IgD-negative memory B cell (primary cell): ENCODE measurements around the gene MAD1L1. TPM values are rescaled to one million over a fixed set of nuclear protein-coding genes. Genes with fewer than 3 reads are reported as not detected.

Experiments
- H3K27ac Mint-ChIP-seq, 3 donors: one replicate each; pipeline ENCODE4 v1.8.0; 2020 to 2022; ENCODE audit warnings: mild to moderate bottlenecking in 3 of 3, mixed read lengths in 3 of 3, moderate library complexity in 1 of 3
- H3K27me3 Mint-ChIP-seq: one replicate; pipeline ENCODE4 v1.8.0; 2021; ENCODE audit warnings: mixed read lengths
- H3K36me3 Mint-ChIP-seq: one replicate; pipeline ENCODE4 v1.8.0; 2020; ENCODE audit warnings: mild to moderate bottlenecking, mixed read lengths
- H3K4me1 Mint-ChIP-seq, 3 donors: one replicate each; pipeline ENCODE4 v1.8.0; 2020 to 2022; ENCODE audit warnings: mixed read lengths in 3 of 3, mild to moderate bottlenecking in 1 of 3
- H3K4me3 Mint-ChIP-seq, 4 donors: one replicate each; pipeline ENCODE4 v1.8.0; 2020 to 2022; ENCODE audit warnings: mild to moderate bottlenecking in 4 of 4, mixed read lengths in 4 of 4, moderate library complexity in 3 of 4
- H3K9me3 Mint-ChIP-seq, 3 donors: one replicate each; pipeline ENCODE4 v1.8.0; 2020 to 2021; ENCODE audit warnings: mixed read lengths in 3 of 3, mild to moderate bottlenecking in 1 of 3
- polyA plus RNA-seq: library from polyadenylated mRNA; unstranded; fragments of 300-500 nt; fragmentation: Illumina TruSeq; gene quantifications from one replicate; pipeline ENCODE4 v1.2.3, GENCODE V29; 2021

MAD1L1 gene
- polyA plus RNA-seq, 1 donor from 2014 or later, result 133 TPM

DNA sequence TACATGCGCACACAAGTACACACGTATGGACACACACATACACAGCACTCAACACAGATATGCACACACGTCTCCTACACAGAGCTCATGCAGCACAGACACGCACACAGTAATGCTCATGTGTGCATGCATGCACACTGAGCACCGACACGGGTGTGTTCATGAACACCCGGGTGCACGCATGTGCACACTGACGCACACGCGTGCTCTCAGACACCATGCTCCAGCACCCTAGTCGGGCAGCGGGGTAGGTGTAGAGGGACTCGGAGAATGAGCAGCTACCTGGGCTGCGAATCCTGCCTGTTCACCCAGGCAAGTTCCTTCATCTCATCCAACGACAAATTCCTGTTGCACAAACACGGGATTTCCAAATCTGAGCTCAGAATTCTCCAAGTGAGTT is 184.7 kb downstream of the MAD1L1 start:
- H3K27ac Mint-ChIP-seq, result peak overlapping the region in 1 of 3 donors; percentile 62
- H3K4me3 Mint-ChIP-seq, result peak overlapping the region in 1 of 4 donors; percentile 14
- H3K9me3 Mint-ChIP-seq, result no peaks in the 10 kb centered on the region
- H3K36me3 Mint-ChIP-seq, result peaks cover 5% of the 10 kb centered on the region
- H3K4me1 Mint-ChIP-seq, result peaks cover 0 to 10% (median 0%) of the 10 kb centered on the region in 3 donors
- no peaks in the 10 kb centered on the region for H3K27me3 Mint-ChIP-seq

DNA sequence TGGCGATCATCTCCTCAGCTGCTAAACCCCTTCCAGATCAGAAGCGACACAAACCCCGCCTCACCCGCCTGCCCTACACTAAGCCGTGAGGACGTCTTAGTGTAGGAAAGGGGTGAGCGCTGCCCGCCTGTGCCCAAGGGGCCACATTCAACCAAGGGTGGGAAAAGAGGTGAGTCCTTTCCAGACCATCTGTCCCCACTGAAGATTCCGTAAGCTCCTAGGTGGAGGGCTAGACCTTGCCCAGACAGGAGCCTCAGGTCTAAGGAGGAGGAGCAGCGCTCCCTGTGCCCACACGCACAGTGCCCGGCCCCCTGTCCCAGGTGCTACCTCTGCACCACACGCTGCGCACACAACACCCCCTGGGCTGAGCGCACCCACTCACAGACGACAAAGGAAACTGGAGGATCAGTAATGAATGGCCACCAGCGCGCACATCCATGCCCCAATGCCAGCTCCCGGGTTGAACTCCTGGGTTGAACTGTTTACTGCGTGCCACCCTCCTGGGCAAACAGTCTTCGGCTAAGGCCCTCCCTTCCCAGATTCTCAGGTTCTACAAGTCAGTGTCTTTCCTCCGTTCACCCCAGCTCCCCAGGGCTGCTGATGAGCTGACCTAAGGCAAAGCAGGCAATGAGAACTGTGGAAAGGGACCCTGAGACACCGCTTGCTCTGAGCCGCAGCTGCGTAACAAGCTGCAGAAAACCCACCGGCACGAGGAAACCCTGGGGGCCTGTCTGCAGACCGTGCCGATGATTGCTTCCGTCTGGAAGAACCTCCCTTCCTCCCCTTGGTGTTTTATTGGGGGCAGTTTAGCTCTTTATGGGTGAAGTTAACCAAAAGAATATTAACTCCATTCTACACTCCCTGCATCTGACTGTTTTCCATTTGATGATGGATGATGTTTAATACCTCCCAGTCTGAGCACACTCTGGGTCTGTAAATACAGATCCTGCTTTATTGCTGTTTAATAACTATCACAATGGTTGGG is 185.9 kb downstream of the MAD1L1 start:
- H3K9me3 Mint-ChIP-seq, result no peaks in the 10 kb centered on the region
- H3K27me3 Mint-ChIP-seq, result no peaks in the 10 kb centered on the region
- H3K36me3 Mint-ChIP-seq, result peaks cover 6% of the 10 kb centered on the region
- H3K27ac Mint-ChIP-seq, result no peak overlapping the region
- no peak overlapping the region for H3K4me3 Mint-ChIP-seq
- peaks cover 0 to 10% (median 0%) of the 10 kb centered on the region in 3 donors for H3K4me1 Mint-ChIP-seq

DNA sequence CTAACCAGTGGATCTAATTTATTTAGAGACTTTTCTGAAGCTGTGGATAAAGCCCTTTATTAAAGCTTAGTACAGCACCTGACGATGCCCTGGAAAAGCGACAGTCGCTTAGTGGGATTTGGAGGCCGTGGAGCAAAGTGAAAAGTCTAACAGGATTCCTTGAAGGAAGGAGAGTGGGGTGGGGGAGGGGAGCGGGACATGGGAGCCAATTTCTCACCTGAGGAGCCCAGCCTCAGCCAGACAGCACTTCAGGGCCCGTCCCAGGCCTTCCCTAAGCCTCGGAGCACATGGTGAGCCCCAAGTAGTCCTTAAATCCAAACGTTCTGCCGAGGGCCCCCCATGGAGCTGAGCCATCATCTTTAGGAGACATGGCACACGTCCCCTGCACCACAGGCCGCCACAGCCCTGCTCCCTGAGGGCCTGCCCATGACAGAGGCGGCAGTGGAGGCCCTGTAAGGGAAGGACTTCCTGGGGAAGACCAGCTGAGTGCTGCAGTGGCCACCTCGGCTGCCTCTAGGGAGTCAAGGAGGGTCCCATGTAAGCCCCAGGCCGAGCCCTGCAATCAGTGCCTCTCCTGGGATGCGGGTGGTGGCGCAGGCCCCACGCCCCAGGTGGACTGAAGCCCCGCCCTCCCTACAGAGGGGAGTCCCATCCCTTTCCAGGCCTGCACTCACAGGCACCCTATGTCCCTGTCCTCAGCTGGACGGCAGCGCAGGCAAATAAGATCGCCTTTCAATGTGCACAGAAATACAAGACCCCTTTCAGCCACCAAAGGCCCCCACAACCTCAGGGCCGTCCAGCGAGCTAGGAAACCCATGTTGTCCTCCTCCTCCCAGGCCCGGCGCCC is 187.0 kb downstream of the MAD1L1 start:
- Mint-ChIP-seq H3K9me3 (no peaks in the 10 kb centered on the region), H3K4me1 (peaks cover 4 to 12% (median 5%) of the 10 kb centered on the region in 3 donors), H3K27me3 (no peaks in the 10 kb centered on the region), H3K27ac (no peak overlapping the region), H3K4me3 (no peak overlapping the region), H3K36me3 (peaks cover 10% of the 10 kb centered on the region)

DNA sequence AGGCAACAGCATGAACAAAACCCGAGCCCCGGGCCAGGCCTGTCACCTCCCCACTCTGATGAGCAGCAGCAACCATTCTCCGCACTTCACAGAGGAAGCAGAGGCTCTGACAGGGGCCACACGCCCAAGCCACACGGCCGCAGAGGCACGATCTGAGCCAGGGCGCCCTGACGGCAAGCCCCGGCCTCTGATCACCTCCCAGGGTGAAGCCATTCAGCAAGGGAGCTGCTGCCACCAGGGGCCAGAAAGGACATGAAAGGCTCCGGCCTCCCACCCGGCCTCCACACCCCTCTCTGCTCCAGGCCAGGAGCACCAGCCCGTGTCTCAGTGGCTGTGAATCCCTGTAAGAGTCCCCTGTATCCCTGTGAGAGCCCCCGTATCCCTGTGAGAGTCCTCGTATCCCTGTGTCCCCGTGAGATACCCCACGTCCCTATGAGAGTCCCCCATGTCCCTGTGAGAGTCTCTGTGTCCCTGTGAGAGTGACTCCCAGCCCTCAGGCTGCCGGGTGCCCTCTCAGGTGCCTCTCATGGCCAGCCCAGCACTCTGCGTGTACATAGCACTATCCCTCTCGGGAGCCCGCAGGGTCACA is 187.8 kb downstream of the MAD1L1 start:
- Mint-ChIP-seq H3K4me1 (peaks cover 4 to 19% (median 7%) of the 10 kb centered on the region in 3 donors), H3K27me3 (no peaks in the 10 kb centered on the region), H3K9me3 (no peaks in the 10 kb centered on the region), H3K4me3 (no peak overlapping the region), H3K36me3 (peaks cover 10% of the 10 kb centered on the region), H3K27ac (no peak overlapping the region)

DNA sequence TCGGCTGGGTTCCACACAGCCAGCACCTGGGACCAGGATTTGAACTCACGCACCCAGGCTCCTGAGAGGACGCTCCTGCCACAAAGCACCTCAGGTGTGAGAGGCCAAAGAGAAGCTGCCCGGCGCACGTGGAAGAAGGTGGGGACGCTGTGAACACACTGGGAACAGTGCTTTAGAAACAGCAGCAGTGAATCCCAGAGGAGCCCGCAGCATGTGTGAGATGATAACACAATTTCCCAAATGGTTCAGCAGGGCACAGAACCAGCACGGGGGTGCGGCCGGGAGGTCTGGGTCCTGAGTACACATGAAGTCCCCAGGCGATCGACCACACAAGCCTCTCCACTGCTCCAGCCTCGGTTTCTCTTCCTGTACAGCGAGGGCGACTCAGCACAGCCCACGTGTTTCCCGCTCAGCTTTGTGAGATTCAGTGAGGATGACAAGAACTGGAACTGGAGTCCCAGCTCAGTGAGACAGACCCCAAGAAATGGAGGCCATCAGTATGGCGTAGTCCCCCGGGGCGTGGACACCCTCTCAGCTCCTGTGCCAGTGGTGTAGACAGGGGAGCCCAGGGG is 188.3 kb downstream of the MAD1L1 start:
- no peaks in the 10 kb centered on the region for H3K27me3 Mint-ChIP-seq
- H3K27ac Mint-ChIP-seq, result no peak overlapping the region
- H3K36me3 Mint-ChIP-seq, result peaks cover 10% of the 10 kb centered on the region
- H3K4me3 Mint-ChIP-seq, result no peak overlapping the region
- peaks cover 9 to 24% (median 11%) of the 10 kb centered on the region in 3 donors for H3K4me1 Mint-ChIP-seq
- H3K9me3 Mint-ChIP-seq, result no peaks in the 10 kb centered on the region

DNA sequence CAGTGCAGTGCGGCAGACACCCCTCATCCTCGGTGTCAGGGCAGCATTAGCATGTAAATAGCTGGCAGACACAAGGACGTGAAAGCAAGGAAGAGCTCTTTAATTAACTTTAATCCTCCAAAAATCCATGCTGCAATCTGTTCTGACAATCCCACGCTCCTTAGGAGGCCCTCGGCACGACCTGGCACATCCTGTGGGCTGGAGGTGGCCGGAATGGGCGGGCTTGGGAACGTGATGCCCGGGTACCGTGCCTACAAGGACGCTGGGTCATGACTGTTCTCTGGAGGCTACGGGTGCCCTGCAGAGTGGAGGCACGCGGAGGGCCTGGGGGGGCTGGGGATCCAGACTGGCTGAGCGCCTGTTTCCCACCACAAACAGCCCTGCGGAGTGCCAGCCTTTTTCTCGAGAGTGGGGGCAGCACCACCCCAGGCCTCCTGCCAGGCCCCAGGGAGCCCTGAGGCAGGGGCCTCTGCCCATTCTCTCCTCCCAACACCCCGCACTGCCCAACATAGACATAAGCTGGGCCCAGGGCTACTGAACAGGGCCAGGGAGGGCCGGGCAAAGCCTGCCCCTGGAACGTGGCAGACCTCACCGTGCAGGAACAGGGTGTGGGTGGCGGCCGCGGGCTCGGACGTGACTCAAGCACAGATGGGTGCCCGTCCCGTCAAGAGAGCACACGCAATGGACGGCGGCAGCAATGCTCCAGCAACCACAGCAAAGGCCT is 189.3 kb downstream of the MAD1L1 start:
- H3K27me3 Mint-ChIP-seq, result no peaks in the 10 kb centered on the region
- H3K4me1 Mint-ChIP-seq, result peaks cover 16 to 28% (median 20%) of the 10 kb centered on the region in 3 donors
- no peak overlapping the region for H3K4me3 Mint-ChIP-seq
- no peak overlapping the region for H3K27ac Mint-ChIP-seq
- H3K36me3 Mint-ChIP-seq, result peaks cover 8% of the 10 kb centered on the region
- no peaks in the 10 kb centered on the region for H3K9me3 Mint-ChIP-seq

DNA sequence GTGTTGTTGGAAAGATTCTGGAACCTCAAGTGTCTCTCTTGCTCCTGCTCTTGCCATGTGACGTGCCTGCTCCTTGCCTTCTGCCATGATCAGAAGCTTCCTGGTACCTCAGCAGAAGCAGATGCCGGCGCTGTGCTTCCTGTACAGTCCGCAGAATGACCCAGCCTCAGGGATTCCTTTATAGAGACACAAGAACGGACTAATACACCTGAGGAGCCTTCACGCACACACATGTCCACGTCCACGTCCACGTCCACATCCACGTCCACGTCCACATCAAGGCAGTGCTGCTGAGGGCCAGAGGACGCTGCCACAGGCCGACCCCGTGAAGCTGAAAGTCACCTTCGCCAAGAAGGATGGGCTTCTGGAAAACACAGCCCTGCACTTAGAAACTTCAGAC is 190.1 kb downstream of the MAD1L1 start:
- H3K4me1 Mint-ChIP-seq, result peaks cover 22 to 29% (median 25%) of the 10 kb centered on the region in 3 donors
- no peaks in the 10 kb centered on the region for H3K9me3 Mint-ChIP-seq
- no peaks in the 10 kb centered on the region for H3K27me3 Mint-ChIP-seq
- peaks cover 6% of the 10 kb centered on the region for H3K36me3 Mint-ChIP-seq
- no peak overlapping the region for H3K4me3 Mint-ChIP-seq
- no peak overlapping the region for H3K27ac Mint-ChIP-seq

DNA sequence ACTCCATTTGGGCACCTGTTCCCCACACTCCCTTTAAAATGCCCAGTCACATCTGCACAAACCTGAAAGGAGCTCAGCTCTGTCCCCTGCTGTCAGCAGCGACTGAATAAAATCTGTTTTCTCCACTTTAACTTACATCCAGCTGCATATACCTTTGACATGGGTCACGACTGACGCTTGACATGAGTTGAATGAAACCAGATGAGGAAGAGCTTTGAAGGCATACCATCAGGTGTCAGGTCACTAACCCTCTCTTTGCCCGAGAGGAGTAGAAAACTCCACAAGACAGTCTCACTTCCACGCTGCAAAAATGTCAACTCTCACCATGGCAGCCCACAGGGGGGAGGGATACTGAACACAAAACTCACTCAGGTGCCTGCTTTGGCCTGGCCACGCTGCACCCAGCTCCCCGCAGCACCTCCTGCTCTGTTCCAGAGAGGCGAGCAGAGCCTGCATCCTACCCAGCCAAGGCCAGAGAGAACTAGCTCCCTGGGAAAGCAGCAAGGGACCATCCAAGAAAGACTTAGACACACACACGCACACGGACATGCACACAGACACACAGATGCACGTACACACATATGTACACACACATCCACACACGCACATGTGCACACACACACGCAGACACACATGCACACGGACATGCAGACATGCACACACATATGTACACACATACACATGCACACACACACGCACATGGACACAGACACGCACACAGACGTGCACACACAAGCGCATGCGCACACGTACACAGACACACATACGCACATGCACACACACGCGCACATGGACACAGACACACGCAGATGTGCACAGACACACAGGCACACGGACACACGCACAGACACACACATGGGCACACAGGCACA is 191.0 kb downstream of the MAD1L1 start:
- H3K27me3 Mint-ChIP-seq, result no peaks in the 10 kb centered on the region
- peak overlapping the region in 2 of 4 donors; percentile 30 to 31 for H3K4me3 Mint-ChIP-seq
- peaks cover 6% of the 10 kb centered on the region for H3K36me3 Mint-ChIP-seq
- no peak overlapping the region for H3K27ac Mint-ChIP-seq
- peaks cover 25 to 33% (median 32%) of the 10 kb centered on the region in 3 donors for H3K4me1 Mint-ChIP-seq
- no peaks in the 10 kb centered on the region for H3K9me3 Mint-ChIP-seq

DNA sequence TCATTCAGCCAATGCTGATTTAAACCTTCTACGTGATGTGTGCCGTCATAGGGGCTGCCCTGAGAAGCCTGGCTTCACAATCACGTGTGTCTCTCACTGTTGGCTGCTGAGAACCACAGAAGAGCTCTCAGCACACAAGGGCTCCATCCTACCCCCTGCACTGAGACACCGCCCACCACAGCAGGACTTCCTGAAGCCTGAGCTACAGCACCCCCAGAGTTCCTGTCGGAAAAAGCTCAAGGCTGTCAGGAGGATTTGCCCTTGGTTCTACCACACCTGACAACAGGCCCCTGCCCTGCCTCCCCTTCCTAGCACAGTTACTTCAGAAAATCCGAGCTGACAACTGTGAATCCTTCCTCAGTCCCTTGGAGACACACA is 191.9 kb downstream of the MAD1L1 start:
- H3K4me3 Mint-ChIP-seq, result peak overlapping the region in 2 of 4 donors; percentile 31 to 41
- H3K27ac Mint-ChIP-seq, result peak overlapping the region in 2 of 3 donors; percentile 14 to 86
- peaks cover 25 to 33% (median 32%) of the 10 kb centered on the region in 3 donors for H3K4me1 Mint-ChIP-seq

DNA sequence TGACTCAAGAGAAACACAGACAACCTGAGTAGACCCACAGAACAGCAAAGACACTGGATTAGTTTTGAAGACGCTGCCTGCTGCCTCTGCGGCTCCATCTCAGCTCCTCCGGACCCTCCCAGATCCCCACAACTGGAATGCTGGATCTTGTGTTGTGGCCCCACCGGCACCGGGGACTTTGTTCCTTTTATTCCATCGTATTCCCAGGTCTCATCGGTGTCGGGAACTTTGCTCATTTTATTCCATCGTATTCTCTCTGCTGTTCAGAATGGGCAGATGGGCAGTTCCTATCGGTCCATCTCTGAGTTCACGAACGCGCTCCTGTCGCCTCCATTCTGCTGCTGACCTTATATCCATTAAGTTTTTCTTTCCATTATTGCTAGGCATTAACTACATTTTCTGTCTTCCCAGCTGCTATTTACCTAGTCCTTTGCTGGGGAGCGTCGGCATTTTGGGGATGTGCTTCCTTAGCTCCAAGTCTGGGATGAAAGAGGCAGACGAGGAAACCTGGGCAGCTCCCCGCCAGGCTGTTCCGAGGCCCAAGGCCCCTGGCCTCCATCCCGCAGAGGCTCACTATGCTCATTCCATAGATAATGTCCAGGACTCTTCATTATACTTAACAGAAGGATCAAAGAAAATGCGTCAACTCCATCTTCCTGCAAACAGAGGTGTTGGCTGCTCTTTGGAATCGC is 192.4 kb downstream of the MAD1L1 start:
- peak overlapping the region; percentile 14 to 86 (median 25) for H3K27ac Mint-ChIP-seq
- H3K4me3 Mint-ChIP-seq, result peak overlapping the region in 2 of 4 donors; percentile 22 to 41
- H3K36me3 Mint-ChIP-seq, result peaks cover 6% of the 10 kb centered on the region
- peaks cover 25 to 33% (median 32%) of the 10 kb centered on the region in 3 donors for H3K4me1 Mint-ChIP-seq
- no peaks in the 10 kb centered on the region for H3K9me3 Mint-ChIP-seq
- no peaks in the 10 kb centered on the region for H3K27me3 Mint-ChIP-seq

More for the DNA sequence above, 191.9 kb downstream of the MAD1L1 start:
- Mint-ChIP-seq H3K9me3 (no peaks in the 10 kb centered on the region), H3K27me3 (no peaks in the 10 kb centered on the region), H3K36me3 (peaks cover 6% of the 10 kb centered on the region)

DNA sequence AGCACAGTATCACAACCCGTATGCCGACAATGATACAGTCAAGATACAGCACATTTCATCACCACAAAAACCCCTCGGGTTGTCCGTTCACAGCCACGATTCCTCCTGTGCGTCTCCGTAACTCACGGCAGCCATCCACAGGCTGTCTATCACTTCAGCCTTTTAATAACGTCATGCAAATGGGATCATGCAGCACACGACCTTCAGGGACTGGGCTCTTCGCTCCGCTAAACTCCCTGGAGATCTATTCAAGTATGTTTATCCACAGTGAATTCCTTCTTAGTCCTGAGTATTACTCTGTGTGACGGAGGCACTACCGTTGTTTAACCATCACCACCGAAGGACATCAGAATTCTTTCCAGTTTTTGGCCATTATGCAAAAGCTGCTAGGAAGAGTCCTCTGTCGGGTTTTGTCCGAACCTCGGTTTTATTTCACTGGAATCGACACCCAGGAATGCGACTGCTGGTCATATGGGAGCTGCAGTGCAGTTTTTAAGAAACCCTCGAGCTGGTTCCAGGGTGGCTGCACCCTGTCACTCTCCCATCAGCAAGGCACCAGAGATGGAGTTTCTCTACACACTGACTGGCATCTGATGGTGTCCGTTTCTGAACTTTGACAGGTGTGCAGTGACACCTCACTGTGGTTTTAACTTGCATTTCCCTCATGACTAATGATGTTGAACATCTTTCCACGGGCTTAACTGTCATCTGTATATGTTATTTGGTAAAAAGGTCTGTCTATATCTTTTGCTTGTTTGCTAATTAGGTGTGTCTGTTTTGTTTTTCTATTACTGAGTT is 193.6 kb downstream of the MAD1L1 start:
- Mint-ChIP-seq H3K27ac (peak overlapping the region; percentile 10 to 90 (median 82)), H3K27me3 (no peaks in the 10 kb centered on the region), H3K4me3 (peak overlapping the region; percentile 59 to 95 (median 92)), H3K9me3 (no peaks in the 10 kb centered on the region), H3K4me1 (peaks cover 25 to 37% (median 32%) of the 10 kb centered on the region in 3 donors), H3K36me3 (peaks cover 8% of the 10 kb centered on the region)
